ENCODE measurements around the gene RHO.
"Not testable (repeated sequence)": the region's sequence is repeated elsewhere in the genome, so short reads cannot be mapped to it uniquely, and the experiment has no call there.

The RHO gene

GRCh38 chr3:129543999-129544398 is 15.6 kb downstream of the RHO start (continued):
- no peak for TF ChIP-seq ZNF26 (tag by site-specific recombination; IDR thresholded peaks at IDR 0.05)
- no peak for TF ChIP-seq ZIC2 (tag by site-specific recombination; IDR thresholded peaks at IDR 0.05)
- TF ChIP-seq ZSCAN23 (tag by site-specific recombination; IDR thresholded peaks at IDR 0.05) = no peak
- no peak for TF ChIP-seq SALL2 (tag by site-specific recombination; IDR thresholded peaks at IDR 0.05; ENCODE audit: borderline replicate concordance)
- no peak for TF ChIP-seq ZNF621 (tag by site-specific recombination; IDR thresholded peaks at IDR 0.05)
- TF ChIP-seq ZEB2 (tag by site-specific recombination; IDR thresholded peaks at IDR 0.05) = no peak

GRCh38 chr3:129545951-129546350 is 17.5 kb downstream of the RHO start:
- CTCF ChIA-PET; H3K27ac ChIP-seq (ENCODE audit: extremely low read depth, low read depth, low read length); H3K36me3 ChIP-seq (ENCODE audit: control insufficient read depth in 2 of 2, insufficient read depth in 1 of 2, low read length in 2 of 2); H3K4me3 ChIP-seq (ENCODE audit: low read depth, low read length); POLR2A ChIA-PET; H3K9me3 ChIP-seq (ENCODE audit: control insufficient read depth, insufficient read depth, low read depth, low read length); H3K4me1 ChIP-seq (ENCODE audit: control insufficient read depth, insufficient read depth, low read length): not testable (repeated sequence)
- TF ChIP-seq REPIN1 (tag by site-specific recombination; IDR thresholded peaks at IDR 0.05; ENCODE audit: low read depth) = peak; percentile 81; the same call in 1 of the 2 replicates

- H3K4me3 ChIP-seq (ENCODE audit: low read depth, low read length) = no peak overlapping the region
- TF ChIP-seq, protein P1, sequence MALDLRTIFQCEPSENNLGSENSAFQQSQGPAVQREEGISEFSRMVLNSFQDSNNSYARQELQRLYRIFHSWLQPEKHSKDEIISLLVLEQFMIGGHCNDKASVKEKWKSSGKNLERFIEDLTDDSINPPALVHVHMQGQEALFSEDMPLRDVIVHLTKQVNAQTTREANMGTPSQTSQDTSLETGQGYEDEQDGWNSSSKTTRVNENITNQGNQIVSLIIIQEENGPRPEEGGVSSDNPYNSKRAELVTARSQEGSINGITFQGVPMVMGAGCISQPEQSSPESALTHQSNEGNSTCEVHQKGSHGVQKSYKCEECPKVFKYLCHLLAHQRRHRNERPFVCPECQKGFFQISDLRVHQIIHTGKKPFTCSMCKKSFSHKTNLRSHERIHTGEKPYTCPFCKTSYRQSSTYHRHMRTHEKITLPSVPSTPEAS (tag by site-specific recombination; IDR thresholded peaks at IDR 0.05) = no peak
- TF ChIP-seq, protein P2, sequence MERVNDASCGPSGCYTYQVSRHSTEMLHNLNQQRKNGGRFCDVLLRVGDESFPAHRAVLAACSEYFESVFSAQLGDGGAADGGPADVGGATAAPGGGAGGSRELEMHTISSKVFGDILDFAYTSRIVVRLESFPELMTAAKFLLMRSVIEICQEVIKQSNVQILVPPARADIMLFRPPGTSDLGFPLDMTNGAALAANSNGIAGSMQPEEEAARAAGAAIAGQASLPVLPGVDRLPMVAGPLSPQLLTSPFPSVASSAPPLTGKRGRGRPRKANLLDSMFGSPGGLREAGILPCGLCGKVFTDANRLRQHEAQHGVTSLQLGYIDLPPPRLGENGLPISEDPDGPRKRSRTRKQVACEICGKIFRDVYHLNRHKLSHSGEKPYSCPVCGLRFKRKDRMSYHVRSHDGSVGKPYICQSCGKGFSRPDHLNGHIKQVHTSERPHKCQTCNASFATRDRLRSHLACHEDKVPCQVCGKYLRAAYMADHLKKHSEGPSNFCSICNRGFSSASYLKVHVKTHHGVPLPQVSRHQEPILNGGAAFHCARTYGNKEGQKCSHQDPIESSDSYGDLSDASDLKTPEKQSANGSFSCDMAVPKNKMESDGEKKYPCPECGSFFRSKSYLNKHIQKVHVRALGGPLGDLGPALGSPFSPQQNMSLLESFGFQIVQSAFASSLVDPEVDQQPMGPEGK (tag by site-specific recombination; IDR thresholded peaks at IDR 0.05) = no peak
- no peak for TF ChIP-seq ZNF530 (tag by site-specific recombination; IDR thresholded peaks at IDR 0.05; ENCODE audit: low read depth)
- no peak for TF ChIP-seq GLI4 (tag by site-specific recombination; IDR thresholded peaks at IDR 0.05)
- TF ChIP-seq ZIC2 (tag by site-specific recombination; IDR thresholded peaks at IDR 0.05) = peak; percentile 30; the same call in 1 of the 2 replicates
- TF ChIP-seq, protein P3, sequence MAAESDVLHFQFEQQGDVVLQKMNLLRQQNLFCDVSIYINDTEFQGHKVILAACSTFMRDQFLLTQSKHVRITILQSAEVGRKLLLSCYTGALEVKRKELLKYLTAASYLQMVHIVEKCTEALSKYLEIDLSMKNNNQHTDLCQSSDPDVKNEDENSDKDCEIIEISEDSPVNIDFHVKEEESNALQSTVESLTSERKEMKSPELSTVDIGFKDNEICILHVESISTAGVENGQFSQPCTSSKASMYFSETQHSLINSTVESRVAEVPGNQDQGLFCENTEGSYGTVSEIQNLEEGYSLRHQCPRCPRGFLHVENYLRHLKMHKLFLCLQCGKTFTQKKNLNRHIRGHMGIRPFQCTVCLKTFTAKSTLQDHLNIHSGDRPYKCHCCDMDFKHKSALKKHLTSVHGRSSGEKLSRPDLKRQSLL (tag by site-specific recombination; IDR thresholded peaks at IDR 0.05) = no peak
- TF ChIP-seq ZNF560 (tag by site-specific recombination; IDR thresholded peaks at IDR 0.05; ENCODE audit: borderline replicate concordance) = no peak
- no peak for TF ChIP-seq ZNF391 (tag by site-specific recombination; IDR thresholded peaks at IDR 0.05; ENCODE audit: borderline replicate concordance, low read depth)
- ChIA-PET CTCF (no interaction called here), POLR2A (no interaction called here)
- no peaks in the 10 kb centered on the region for H3K36me3 ChIP-seq (ENCODE audit: control insufficient read depth in 2 of 2, insufficient read depth in 1 of 2, low read length in 2 of 2)
- no peaks in the 10 kb centered on the region for H3K4me1 ChIP-seq (ENCODE audit: control insufficient read depth, insufficient read depth, low read length)
- H3K27ac ChIP-seq (ENCODE audit: extremely low read depth, low read depth, low read length) = no peak overlapping the region
- no peaks in the 10 kb centered on the region for H3K9me3 ChIP-seq (ENCODE audit: control insufficient read depth, insufficient read depth, low read depth, low read length)
Measured at GRCh38 chr3:129547241-129547640, 18.8 kb downstream of the RHO start.

Measured in HEK293 (cell line).